HepG2 (cell line): ENCODE results near the gene SAMD10. TPM values are rescaled to one million over a fixed set of nuclear protein-coding genes. Genes with fewer than 3 reads are reported as not detected.

Source experiments
- AKAP8 ChIP-seq: sonication (generic); formaldehyde crosslinking; IDR thresholded peaks from 2 replicates; pipeline ENCODE4 v1.5.1; 2020; ENCODE audit warnings: mild to moderate bottlenecking, missing genetic modification reagents
- ATF3 ChIP-seq: sonication (generic); formaldehyde crosslinking; IDR thresholded peaks from 2 replicates; pipeline ENCODE4 v1.4.0; 2020; ENCODE audit warnings: missing genetic modification reagents
- CBX2 ChIP-seq, 2 experiments: fragments of 200-600 bp in 1 of 2; sonication (generic); formaldehyde crosslinking in 1 of 2; IDR thresholded peaks; 2 replicates each; pipeline versions ENCODE4 v1.7.0 to v1.8.1; 2018 to 2022; ENCODE audit warnings: low read depth in 2 of 2, low read length in 1 of 2, mild to moderate bottlenecking in 1 of 2, missing genetic modification reagents in 1 of 2
- ERF ChIP-seq: IDR thresholded peaks from 2 replicates; pipeline ENCODE4 v1.6.1; 2018; ENCODE audit warnings: missing biosample characterization, missing genetic modification reagents
- FIP1L1 ChIP-seq: fragments of 200-400 bp; formaldehyde crosslinking; IDR thresholded peaks from 2 replicates; pipeline ENCODE4 v1.6.1; 2018; ENCODE audit warnings: low read depth, mild to moderate bottlenecking, low read length, moderate library complexity, borderline replicate concordance; ENCODE audit not compliant: insufficient read depth
- GLMP ChIP-seq: sonication (generic); formaldehyde crosslinking; IDR thresholded peaks from 2 replicates; pipeline ENCODE4 v1.9.0; 2021; ENCODE audit warnings: missing genetic modification reagents, mild to moderate bottlenecking, borderline replicate concordance
- HDAC2 ChIP-seq: sonication (generic); formaldehyde crosslinking; IDR thresholded peaks from 2 replicates; pipeline ENCODE4 v1.4.0; 2020; ENCODE audit warnings: missing genetic modification reagents
- KLF13 ChIP-seq: sonication (generic); formaldehyde crosslinking; IDR thresholded peaks from 2 replicates; pipeline ENCODE4 v1.4.0; 2020; ENCODE audit warnings: mild to moderate bottlenecking, missing genetic modification reagents
- MTA1 ChIP-seq: sonication (generic); formaldehyde crosslinking; IDR thresholded peaks from 2 replicates; pipeline ENCODE4 v1.4.0; 2020; ENCODE audit warnings: missing genetic modification reagents, mild to moderate bottlenecking, borderline replicate concordance
- NR2F2 ChIP-seq: IDR thresholded peaks from 2 replicates; pipeline ENCODE4 v1.6.1; 2012; ENCODE audit warnings: low read depth, inconsistent platforms, borderline replicate concordance
- PHF20 ChIP-seq: sonication (generic); formaldehyde crosslinking; IDR thresholded peaks from 2 replicates; pipeline ENCODE4 v1.5.0; 2020; ENCODE audit warnings: mild to moderate bottlenecking, missing genetic modification reagents
- REL ChIP-seq: sonication (generic); formaldehyde crosslinking; conservative IDR thresholded peaks from 2 replicates; pipeline ENCODE4 v1.8.0; 2022; ENCODE audit warnings: mild to moderate bottlenecking, missing genetic modification reagents, moderate library complexity
- SP4 ChIP-seq: sonication (generic); formaldehyde crosslinking; IDR thresholded peaks from 2 replicates; pipeline ENCODE4 v1.8.1; 2023; ENCODE audit warnings: mild to moderate bottlenecking, missing genetic modification reagents
- SP5 ChIP-seq: IDR thresholded peaks from 2 replicates; pipeline ENCODE4 v1.6.1; 2016; ENCODE audit warnings: low read depth, borderline replicate concordance
- ZBTB39 ChIP-seq: sonication (generic); formaldehyde crosslinking; IDR thresholded peaks from 2 replicates; pipeline ENCODE4 v1.5.0; 2020; ENCODE audit warnings: missing genetic modification reagents
- ZFP37 ChIP-seq: sonication (generic); formaldehyde crosslinking; IDR thresholded peaks from 2 replicates; pipeline ENCODE4 v1.4.0; 2020; ENCODE audit warnings: missing genetic modification reagents, borderline replicate concordance
- ZMYM4 ChIP-seq: sonication (generic); formaldehyde crosslinking; IDR thresholded peaks from 2 replicates; pipeline ENCODE4 v1.8.1; 2023; ENCODE audit warnings: mild to moderate bottlenecking, missing genetic modification reagents
- ZNF333 ChIP-seq: sonication (generic); formaldehyde crosslinking; IDR thresholded peaks from 2 replicates; pipeline ENCODE4 v1.4.0; 2020; ENCODE audit warnings: mild to moderate bottlenecking, missing genetic modification reagents, borderline replicate concordance
- ZNF512B ChIP-seq: sonication (generic); formaldehyde crosslinking; IDR thresholded peaks from 2 replicates; pipeline ENCODE4 v1.5.1; 2020; ENCODE audit warnings: missing genetic modification reagents, mild to moderate bottlenecking, borderline replicate concordance
- ZNF615 ChIP-seq: sonication (generic); formaldehyde crosslinking; IDR thresholded peaks from 2 replicates; pipeline ENCODE4 v1.5.0; 2020; ENCODE audit warnings: mild to moderate bottlenecking, missing genetic modification reagents, borderline replicate concordance
- ZNF644 ChIP-seq: IDR thresholded peaks from 2 replicates; pipeline ENCODE4 v1.6.1; 2016; ENCODE audit warnings: low read depth
- polyA plus RNA-seq, 8 experiments: library from polyadenylated mRNA; depleted of rRNA in 3 of 8; stranded (reverse) in 7 of 8; unstranded in 1 of 8; fragments of >200 nt; fragmentation: Illumina TruSeq in 4 of 8; extraction: Trizol in 4 of 8; gene quantifications; 2 replicates each; pipeline versions ENCODE4 v1.2.1 to v1.2.3, GENCODE V29; 2011 to 2016; ENCODE audit warnings: low read depth in 4 of 8, missing spikeins in 1 of 8, mixed read lengths in 1 of 8; ENCODE audit not compliant: insufficient read depth in 1 of 8
- total RNA-seq, 5 experiments: library from RNA; depleted of rRNA; stranded (reverse); fragments of >200 nt; fragmentation: Illumina TruSeq; extraction: Trizol; gene quantifications; 2 replicates each; pipeline ENCODE4 v1.2.3, GENCODE V29; 2016; ENCODE audit warnings: low read depth in 1 of 5
- TF ChIP-seq, protein P1 (sequence below): sonication (generic); formaldehyde crosslinking; IDR thresholded peaks from 2 replicates; pipeline ENCODE4 v1.5.0; 2020; ENCODE audit warnings: missing genetic modification reagents

The SAMD10 gene
- total and polyA plus RNA-seq, 2 of the 13 experiments (the other 11 are each of a cell fraction or from before 2014, with no cell fraction given), result 6.1 to 11.0 TPM

DNA sequence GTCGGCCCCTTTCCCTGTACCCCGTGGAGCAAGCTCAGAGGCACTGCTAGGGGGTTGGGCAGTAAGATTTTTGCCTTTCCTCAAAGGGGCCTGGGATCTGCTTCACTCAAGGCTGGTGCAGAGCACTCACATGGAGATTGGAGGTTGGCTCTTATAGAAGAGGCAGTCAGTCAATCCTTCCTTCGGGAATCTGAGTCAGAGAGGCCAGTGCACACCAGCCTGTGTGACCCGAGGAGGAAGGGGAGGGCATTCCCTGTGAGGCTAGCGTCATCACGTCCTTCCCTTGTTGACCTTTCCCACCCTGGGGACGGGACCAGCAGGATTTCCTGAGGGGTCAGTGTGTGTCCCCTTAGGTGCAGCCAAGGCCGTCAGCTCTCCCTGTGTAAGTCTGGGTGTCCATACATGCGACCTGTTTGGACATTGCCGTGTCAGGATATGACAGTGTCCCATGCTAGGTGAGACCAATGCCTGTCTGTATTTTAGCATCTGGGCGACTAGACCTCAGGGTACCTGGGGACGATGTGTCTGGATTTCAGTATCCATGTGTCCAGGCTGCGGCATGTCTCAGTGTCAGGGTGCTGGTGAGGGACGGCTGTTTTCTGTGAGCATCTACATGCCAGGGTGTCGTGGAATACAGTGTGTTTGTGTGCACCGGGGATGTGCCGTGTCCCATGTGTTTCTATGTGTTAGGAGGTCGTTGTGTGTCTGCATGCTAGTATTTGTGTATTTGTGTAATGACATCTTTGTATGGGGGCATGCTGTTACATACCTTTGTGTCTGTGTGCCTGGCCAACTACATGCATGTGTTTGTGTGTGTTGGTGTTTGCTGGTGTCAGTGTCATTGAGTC, 6.9 kb downstream of the SAMD10 start (continued):
- peak; percentile 95 for TF ChIP-seq AKAP8 (CRISPR knock-in tag)
- TF ChIP-seq ZNF512B (CRISPR knock-in tag), result peak; percentile 20; the same call in 1 of the 2 replicates
- TF ChIP-seq HDAC2 (CRISPR knock-in tag), result peak; percentile 33; the same call in 1 of the 2 replicates
- no peak for TF ChIP-seq PHF20
- no peak for TF ChIP-seq FIP1L1
- TF ChIP-seq NR2F2, result no peak
- TF ChIP-seq SP4 (CRISPR knock-in tag), result 0 out of 2 replicates have a peak, but pooled peaks have one; percentile 20
- no peak for TF ChIP-seq GLMP (CRISPR knock-in tag)
- TF ChIP-seq ATF3 (CRISPR knock-in tag), result peak; percentile 27; the same call in 1 of the 2 replicates
- TF ChIP-seq ZBTB39, result no peak
- TF ChIP-seq KLF13 (CRISPR knock-in tag), result no peak
- no peak for TF ChIP-seq ZNF615
- peak; percentile 51; the same call in 1 of the 2 replicates for TF ChIP-seq SP5 (CRISPR knock-in tag)
- no peak for TF ChIP-seq REL (CRISPR knock-in tag)
- TF ChIP-seq, protein P1, sequence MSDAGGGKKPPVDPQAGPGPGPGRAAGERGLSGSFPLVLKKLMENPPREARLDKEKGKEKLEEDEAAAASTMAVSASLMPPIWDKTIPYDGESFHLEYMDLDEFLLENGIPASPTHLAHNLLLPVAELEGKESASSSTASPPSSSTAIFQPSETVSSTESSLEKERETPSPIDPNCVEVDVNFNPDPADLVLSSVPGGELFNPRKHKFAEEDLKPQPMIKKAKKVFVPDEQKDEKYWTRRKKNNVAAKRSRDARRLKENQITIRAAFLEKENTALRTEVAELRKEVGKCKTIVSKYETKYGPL (CRISPR knock-in tag), result no peak
- TF ChIP-seq ZFP37 (CRISPR knock-in tag), result no peak
- peak; percentile 20; the same call in 1 of the 2 replicates for TF ChIP-seq ERF (CRISPR knock-in tag)
- no peak for TF ChIP-seq ZNF333 (CRISPR knock-in tag)
- TF ChIP-seq ZMYM4 (CRISPR knock-in tag), result no peak
- no peak for TF ChIP-seq CBX2 (IDR thresholded peaks at IDR 0.05; ENCODE audit: low read depth, low read length)
- TF ChIP-seq CBX2 (CRISPR knock-in tag; IDR thresholded peaks at IDR 0.05; ENCODE audit: low read depth), result no peak
- no peak for TF ChIP-seq ZNF644
- TF ChIP-seq MTA1, result peak; percentile 70; the same call in 1 of the 2 replicates
